COLO829 (cell line): ENCODE results near the gene ABCB11.

Source experiments
- DNase-seq: peaks from one replicate; pipeline ENCODE4 v3.0.0; 2012; ENCODE audit warnings: low spot score

ABCB11 gene

DNA sequence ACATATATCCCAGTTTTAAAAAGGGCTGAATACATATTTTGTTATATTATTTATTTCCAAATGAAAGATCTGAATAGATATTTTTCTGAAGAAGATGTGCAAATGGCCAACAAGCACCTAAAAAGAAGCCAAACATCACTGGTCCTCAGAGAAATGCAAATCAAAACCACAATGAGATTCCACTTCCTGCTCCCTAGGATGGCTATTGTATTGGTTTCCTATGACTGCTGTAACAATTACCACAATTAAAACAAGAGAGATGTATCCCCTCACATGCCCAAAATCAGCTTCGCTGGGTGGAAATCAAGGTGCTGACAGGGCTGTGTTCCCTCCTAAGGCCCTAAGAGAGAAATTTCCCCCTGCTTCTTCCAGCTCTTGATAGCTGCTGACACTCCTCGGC, 23.2 kb downstream of the ABCB11 start:
- no peak for DNase-seq

DNA sequence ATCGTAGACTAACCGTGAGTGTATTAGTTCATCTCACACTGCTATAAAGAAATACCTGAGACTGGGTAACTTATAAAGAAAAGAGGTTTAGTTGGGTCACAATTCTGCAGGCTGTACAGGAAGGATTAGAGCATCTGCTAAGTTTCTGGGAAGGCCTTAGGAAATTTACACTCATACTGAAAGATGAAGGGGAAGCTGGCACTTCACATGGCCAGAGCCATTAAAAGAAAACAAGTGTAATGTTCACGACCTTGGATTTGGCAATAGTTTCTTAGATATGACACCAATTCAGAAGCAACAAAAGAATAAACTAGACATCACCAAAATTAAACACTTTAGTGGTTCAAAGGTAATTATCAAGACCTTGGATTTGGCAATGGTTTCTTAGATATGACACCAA, 23.8 kb downstream of the ABCB11 start:
- DNase-seq: no peak

DNA sequence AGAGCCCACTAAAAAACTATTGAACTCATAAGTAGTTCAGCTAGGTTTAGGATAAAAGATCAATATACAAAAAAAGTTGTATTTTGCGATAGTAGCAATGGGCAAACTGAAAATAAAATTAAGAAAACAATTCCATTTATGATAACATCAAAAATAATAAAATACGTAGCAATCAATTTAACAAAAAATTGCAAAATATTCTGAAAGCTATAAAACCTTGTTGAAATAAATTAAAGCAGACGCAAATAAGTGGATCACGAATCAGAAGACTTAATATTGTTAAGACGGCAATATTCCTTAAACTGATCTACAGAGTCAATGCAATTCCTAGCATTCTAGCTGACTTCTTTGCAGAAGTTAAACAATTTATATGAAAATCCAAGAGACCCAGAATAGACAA, 24.5 kb downstream of the ABCB11 start:
- DNase-seq: no peak

DNA sequence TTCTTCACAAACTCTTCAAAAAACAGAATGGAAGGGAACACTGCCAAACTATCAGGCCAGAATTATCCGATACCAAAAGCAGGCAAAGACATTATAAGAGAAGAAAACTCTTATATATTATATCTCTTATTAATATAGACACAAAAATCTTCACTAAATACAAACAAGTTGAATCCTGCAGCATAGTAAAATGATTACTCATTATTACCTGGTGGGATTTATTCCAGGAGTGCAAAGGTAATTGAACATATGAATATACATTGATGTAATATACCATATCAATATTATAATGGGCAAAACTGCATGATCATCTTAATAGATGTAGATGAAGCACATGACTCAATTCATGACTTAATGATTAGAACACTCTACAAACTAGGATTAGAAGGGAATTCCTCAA, 25.1 kb downstream of the ABCB11 start:
- no peak for DNase-seq

DNA sequence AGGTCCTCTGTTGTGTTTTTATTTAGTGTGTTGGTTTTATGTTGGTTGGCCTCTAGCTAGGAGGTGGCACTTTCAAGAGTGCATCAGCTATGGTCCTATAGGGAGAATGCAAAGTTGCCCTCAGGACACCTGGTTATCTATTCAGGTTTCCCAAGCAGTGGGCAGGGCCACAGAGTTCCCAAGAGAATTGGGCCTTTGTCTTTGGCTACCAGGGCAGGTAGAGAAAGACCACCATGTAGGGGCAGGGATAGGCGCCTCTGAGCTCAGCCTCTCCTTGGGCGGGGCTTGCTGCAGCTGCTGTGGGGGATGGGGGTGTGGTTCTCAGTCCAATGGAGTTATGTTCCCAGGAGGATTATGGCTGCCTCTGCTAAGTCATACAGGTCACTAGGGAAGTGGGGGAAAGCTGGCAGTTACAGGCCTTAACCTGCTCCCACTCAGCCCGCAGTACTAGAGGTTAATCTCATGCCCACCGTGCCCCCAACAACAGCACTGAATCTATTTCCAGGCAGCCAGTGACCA, 26.0 kb downstream of the ABCB11 start:
- no peak for DNase-seq

DNA sequence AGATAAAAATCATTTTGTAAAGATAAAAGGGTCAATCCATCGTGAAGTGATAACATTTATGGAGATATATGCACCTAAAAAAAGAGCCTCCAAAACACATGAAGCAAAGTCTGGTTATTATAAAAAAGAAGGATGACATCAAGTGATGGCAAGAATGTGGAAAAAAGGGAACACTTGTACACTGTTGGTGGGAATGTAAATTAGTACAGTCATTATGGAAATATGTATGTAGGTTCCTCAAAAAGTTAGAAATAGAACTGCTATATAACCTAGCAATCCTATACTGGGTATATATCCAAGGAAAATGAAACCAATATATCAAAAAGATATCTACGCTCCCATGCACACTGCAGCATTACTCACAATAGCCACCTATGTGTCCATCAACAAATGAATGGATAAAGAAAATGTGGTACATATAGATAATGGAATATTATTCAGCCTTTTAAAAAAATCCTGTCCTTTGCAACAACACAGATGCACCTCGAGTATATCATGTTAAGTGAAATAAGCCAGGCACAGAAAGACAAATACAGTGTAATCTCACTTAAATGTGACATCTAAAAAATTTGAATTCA, 28.9 kb downstream of the ABCB11 start:
- no peak for DNase-seq

DNA sequence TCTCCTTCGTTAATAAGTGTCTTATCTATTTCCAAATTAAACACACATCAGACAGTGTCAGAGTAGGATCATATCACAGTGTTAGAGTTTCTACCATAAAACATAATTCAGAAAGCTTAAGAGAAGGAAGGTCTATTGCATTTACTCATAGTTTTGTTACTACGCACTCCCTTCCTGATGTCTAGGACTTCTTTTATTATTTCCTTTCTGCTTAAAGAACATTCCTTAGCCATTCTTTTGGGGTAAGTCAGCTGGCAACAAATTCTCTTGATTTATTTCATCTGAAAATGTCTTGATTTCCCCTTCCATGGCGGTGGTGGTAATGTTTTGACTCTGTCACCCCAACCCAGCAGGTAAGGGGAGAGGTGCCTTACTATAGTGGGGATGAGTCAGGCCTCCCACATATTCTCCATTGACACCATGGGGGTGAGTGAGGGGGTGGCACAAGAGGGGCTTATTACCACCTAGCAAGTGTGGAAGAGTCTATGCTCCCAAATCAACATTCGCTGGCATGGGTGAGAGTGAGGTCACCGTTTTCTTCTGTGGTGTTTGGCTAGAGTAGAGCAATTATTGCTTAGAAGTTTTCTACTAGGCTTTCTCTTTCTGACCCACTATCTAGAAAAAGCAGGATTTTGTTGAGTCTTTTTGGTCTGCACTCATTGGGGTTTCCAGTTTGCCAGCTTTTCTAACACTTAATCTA, 29.9 kb downstream of the ABCB11 start:
- no peak for DNase-seq

DNA sequence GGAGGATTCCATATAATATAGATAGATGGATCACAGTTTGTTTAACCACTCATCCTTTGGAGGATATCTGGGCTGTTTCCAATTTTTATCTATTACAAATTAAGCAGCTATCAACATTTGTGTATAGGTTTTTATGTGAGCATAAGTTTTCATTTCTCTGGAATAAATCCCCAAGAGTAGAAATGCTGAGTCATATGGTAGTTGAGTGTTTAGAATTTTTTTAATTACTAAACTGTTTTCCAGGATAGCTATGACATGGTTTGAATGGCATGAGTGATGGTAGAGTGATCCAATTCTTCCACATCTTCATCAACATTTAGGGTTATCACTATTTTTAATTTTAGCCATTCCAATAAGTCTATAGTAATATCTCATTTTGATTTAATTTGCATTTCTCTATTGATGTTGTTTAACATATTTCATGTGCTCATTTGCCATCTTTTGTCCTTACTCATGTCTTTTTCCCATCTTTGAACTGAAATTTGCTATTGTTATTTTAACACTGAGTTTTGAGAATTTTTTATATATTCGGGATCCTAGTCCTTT, 31.4 kb downstream of the ABCB11 start:
- DNase-seq: no peak

DNA sequence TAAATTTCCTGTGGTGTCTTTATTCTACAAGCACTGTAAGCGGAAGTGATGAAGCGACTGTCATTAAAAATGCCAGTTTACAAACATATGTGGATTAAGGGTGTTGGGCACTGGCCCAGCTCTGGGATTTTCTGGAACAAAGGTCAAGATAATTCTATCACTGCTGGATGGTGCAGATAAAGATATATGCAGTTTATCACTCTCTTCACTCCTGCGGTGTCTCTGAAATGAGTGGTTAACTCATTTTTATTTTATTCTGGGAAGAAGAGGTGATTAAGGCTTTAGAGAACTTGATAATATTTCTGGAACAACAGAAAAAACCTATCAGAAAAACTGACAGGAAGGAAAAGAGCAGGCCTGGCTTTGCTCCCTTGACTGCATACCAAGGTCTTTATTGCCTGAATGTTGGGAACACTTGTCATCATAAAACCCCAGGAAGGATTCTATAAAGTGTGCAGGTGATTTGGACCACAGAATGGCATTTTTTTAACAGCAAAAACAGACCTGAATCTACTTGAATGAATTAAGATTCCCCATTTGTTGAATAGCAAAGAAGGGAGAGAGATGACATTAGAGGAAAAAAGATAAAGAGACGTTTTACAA, 32.4 kb downstream of the ABCB11 start:
- no peak for DNase-seq

DNA sequence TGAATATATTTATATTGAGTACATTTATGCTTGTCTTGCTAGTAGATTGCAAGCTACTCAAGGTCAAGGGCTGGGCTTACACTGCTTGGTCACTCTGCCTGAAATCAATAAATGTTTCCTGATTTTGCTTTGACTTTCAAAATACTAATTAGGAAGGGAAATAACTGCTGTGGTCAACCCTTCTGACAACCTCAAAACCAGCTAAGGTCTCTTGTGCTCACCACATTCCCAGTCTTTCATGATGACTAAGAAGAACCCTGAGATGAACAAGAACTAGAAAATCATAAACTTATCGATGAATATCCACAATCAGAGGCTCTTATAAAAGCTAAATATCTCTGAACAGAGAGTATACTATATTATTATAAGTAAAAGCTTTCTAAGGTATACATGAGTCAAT, 33.3 kb downstream of the ABCB11 start:
- no peak for DNase-seq

DNA sequence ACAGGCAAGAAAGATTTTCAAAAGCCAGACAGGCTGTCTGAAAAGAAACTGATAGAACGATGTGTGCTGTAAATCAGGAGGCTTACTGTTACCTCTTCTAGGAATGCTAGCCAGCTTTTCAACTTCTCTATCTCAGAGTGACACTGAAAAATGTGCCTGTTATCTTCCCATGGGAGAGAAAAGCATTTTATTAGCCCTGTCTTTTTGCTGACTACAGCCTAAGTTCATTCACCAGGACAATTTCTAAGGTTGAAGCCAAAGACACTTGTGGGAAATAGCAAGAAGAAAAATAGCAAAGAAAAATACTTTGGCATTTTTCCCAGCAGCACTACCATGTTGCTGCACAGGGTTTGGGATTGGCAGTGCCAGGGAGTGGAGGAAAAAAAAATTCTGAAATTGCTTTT, 34.0 kb downstream of the ABCB11 start:
- no peak for DNase-seq

DNA sequence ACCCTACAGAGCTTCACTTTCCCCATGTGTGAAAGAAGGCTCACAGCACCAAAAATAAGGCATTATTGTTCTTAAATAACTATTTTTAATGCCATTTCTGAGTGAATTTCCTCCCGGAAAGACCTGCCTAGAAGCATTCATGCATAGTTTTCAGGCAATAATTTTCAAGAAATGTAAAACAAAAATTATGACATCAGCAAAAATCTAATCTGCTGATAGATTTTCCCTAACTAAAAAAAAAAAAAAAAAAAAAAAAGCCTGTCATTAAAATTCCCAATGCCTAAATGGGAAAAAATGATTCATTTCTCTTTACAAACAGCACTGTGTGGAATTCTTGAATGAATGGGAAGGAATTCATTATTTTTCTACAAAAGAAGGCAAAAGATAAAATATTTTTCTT, 35.4 kb downstream of the ABCB11 start:
- no peak for DNase-seq

DNA sequence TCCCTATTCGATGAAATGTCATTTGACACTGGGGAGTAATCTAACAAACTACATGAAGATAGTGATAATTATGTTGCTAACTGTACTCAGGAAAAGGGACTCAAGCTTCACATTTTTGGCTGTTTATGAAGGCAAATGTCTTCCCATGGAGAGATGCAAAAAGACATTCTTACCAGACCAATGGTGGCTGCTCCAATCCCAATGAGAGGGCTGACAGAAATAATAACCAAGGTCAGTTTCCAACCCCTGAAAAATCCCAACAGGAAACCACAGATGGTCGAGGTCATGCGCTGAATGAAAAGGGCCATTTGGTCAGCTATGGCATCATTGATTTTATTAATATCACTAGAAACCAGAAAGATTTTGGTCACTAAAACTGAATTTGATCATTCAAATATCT, 37.6 kb downstream of the ABCB11 start:
- no peak for DNase-seq

DNA sequence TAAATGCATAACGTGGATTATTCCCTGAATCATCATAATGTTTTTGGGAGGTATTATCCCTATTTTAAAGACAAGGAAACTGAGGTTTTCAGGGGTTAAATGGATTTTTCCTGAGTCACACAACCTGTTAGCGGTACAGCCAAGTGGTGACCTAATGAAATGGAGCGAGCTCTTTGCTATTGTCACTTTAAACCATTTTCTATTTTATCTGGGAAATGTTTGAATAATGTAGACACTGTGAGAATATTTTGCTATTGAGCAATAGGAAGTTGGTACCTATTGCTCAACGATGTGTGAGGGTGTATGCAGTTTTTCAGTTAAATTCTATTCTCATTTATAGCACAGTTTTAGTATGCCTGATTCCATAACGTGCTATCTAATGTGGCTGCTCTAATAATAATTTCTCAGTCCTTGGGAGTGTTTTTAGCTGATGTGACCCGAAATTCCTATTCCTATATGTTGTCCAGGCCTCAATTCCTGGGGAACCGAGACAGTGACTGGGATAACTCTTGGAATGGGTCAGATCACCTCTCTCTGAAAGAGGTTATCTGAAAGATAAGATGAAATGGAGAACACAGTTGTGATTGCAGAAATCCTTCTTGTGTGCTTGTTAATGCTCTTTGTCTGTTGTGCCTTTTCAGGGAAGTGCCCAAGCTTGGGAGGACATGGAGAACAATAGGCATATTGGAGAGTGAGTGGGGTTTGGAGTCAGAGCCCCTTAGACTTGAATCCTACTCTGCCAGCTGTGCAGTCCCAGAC, 38.4 kb downstream of the ABCB11 start:
- no peak for DNase-seq

DNA sequence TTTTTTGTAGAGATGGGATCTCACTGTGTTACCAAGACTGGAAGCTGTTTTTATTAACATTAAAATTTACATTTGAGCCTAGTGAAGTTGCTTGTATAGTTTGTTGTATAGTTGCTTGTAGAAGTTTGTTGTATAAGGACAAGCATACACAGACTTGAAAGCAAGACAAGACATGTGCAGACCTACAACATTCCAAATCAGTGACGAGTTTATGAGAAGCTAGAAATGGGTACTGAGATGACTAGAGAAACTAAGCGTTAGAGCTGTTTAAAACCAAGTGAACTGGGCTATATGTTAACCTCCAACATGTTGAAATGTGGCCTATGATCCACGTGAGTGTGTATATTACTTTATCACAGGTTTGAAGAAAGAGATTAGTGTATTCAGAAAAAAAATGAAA, 39.1 kb downstream of the ABCB11 start:
- no peak for DNase-seq

DNA sequence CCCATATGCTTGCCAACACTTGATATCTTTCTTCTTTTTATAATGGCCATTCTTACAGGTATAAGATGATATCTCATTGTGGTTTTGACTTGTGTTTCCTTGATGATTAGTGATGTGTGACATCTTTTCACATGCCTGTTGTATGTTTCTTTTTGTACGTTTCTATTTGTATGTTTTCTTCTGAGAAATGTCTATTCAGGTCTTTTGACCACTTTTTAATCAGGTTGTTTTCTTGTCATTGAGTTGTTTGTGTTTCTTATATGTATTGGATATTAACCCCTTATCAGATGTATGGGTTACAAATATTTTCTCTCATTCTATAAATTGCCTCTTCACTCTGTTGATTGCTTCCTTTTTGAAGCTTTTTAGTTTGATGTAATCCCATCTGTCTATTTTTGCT, 42.4 kb downstream of the ABCB11 start:
- no peak for DNase-seq

DNA sequence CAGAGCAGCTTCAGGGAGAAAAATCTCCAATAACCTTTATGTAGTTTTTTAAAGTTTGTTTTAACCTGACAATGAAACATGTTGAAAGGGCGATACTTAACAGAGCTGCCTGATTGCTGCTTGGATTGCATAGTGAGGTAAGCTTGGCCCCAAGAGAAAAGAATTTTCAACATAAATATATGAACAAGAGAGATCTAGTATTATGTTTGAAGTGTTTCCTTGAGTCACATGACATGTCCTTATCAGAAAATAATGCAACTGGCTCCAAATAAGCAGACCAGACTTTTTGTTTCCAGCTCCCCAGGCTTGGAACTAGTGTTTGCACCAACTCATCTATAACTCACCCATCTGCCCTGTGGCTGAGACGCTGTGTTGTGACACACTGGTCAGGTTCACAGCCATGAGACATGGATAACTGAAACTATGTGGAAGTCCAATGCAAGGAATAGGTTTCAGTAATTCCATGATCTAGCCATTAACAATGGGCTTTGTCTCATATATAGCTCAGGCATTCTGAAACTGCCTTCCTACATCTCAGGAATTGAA, 44.7 kb downstream of the ABCB11 start:
- DNase-seq: no peak

DNA sequence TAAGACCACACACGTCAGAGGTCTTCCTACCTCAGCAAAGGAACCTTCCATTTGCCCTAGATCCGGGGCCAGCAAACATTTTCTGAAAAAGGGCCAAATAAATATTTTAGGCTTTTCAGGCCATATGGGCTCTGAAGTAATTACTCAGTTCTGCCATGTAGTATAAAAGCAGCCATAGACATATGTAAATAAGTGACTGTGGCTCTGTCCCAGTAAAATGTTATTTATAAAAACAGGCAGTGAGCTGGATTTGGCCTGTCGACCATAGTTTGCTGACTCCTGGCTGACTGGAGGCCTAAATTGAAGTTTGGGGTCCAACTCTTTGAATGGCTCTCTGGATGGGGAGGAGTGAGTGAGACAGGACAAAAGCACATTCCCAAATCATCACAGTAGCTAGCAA, 49.5 kb downstream of the ABCB11 start:
- no peak for DNase-seq

DNA sequence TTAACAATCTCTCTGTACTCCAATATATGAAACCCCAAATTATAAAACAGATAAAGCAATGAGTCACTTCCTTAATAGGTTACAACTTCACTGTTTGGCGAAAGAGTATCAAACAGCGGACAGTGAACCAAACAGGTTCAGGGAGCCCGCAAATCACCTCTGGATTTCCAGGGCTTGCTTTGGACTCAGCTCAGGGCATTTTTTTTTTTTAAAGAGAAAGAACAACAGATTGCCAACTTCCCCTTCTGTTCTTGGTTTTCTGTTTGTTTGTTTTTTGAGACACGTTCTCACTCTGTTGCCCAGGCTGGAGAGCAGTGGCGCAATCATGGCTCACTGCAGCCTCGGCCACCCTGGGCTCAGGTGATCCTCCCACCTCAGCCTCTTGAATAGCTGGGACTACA, 52.7 kb downstream of the ABCB11 start:
- DNase-seq: no peak

DNA sequence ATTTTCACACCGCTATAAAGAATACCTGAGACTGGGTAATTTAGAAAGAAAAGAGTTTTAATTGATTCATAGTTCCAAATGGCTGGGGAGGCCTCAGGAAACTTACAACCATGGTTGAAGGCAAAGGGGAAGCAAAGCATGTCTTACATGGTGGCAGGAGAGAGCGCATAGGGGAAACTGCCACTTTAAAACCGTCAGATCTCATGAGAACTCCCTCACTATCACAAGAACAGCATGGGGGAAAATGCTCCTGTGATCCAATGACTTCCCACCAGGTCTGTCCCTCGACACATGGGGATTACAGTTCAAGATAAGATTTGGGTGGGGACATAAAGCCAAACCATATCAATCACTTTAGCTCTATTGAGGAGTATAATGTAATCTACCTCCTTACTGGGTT, 53.5 kb downstream of the ABCB11 start:
- no peak for DNase-seq

DNA sequence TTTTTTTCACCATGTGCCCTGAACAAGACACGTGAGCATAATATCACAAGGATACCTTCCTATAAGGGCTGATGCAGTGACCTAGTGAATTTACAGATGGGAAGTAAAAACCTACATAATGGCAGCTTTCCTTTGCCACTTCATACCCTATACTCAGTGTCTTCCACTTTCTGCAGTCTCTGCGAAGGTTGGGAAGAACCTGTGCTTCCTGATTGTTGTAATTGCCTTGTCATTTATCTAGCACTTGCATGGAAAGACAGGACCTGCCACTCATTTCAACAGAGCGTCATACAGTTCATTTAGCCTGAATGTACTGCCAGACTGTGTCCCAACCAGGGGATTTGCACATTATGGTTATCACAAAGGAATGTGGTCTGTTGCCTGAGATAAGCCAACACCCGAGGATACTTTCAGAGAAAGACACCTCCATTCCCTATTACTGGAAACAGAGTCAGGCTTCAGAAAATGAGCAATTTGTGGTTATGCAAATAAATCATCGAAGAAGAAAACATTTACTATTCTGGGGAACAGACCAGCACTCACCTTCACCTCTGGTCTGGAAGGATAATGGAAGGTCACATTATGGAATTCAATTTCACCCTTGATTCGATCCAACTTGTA, 55.0 kb downstream of the ABCB11 start:
- no peak for DNase-seq

DNA sequence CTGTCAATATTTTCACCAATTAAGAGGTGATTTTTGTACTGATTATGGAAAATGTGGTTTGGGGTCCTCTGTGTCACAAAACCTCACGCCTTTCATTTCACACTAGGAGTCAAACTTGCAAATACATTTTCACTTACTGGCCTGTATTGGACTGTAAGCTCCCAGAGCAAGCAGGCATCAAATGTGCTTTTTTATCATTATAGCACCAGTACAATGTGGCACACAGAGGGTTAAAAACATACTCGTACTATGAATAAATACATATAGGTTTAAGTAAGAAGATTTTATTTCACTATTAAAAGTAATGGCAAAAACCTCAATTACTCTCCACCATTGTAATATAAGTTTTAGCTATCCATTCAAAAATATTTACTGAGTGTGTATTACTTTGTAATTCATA, 56.7 kb downstream of the ABCB11 start:
- DNase-seq: no peak
